A172 (cell line): ENCODE data around the gene VPS50. TPM values are rescaled to one million over a fixed set of nuclear protein-coding genes. Genes with fewer than 3 reads are reported as not detected.
A peak's percentile ranks its signal among the peaks of the same experiment; 100 is the strongest.

Experiments
- DNase-seq: peaks from one replicate; pipeline ENCODE4 v3.0.0-alpha.2; 2015; ENCODE audit warnings: low spot score
- total RNA-seq: library from RNA; depleted of rRNA; stranded (reverse); fragments of >200 nt; shearing (Covaris generic); gene quantifications from 2 replicates; pipeline ENCODE4 v1.2.3, GENCODE V29; 2014; rRNA removed

Gene VPS50
- total RNA-seq = 54.3 and 56.0 TPM in 2 replicates

DNA sequence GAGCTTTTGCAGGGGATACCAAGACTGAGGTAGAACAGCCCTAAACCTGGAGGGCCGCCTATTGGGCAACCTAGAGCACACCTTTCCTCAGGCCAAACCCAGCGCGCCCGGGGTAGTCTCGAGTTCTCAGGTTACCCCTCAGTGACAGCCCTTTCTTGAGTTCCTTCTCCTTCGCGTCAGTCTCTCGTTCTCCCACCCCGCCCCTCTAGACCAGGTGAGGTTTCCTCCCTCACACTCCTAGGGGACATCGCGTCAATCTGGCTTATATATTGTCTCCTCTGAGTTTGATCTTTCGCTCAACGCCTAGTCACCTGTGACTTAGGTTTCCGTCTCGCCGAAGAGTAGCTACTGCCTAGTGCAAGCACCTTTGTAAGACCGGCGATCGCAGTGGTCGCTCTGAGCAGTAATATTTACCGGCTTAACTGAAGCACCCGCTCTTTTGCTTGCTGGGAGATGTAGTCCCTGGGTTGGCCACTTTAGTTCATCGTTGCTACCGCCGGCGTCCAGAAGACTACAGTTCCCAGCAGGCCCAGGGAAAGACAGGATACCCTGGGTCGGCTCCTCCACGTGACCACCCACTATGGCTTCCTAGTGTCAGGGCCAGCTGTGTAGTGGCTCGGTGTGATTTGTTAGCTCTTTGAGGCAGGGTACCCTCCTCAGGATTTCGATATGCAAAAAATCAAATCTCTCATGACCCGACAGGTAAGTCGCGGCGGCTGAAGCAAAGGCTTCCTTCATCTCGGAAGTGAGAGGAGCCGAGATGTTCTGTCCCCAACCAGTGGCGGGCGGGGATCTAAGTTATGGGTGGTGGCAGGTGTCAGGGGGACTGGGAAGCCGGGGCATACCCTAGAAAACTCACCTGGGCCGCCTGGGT lies at the start of gene VPS50:
Gene VPS50, plus strand, starts transcription at position 568 of the 874 bp plus-strand sequence. Its CDS starts 102 bp downstream, at position 670.
- DNase-seq = peak; percentile 97

GRCh38 chr7:93185303-93186027 lies 46.7 kb upstream of the VPS50 start:
- DNase-seq = peak; percentile 8

- no peak for DNase-seq
Measured at GRCh38 chr7:93188870-93189634, 43.1 kb upstream of the VPS50 start.

- DNase-seq = peak; percentile 40
Measured at GRCh38 chr7:93194386-93194785, 37.8 kb upstream of the VPS50 start.

GRCh38 chr7:93196336-93196735 lies 35.8 kb upstream of the VPS50 start:
- DNase-seq = no peak

DNA sequence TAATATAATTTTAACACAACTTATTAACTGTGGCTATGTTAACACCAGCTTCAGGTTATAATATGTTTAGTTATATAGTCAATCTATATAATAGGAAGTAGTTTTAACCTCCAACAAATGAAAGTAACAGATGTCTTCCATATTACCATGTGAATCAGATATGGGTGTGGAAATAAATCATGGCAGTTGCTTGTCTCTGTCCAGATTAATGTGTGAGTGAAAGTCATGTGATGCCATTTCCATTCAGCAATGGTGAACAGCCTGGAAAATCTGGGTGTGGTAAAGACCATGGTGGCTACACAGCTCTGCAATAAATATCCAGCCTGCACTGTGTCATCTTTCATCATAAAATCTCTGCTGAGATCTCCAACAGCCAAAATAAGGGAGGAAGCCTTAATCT lies 33.7 kb upstream of the VPS50 start:
- peak; percentile 15 for DNase-seq

GRCh38 chr7:93202594-93203250 lies 29.4 kb upstream of the VPS50 start:
- DNase-seq = no peak

DNA sequence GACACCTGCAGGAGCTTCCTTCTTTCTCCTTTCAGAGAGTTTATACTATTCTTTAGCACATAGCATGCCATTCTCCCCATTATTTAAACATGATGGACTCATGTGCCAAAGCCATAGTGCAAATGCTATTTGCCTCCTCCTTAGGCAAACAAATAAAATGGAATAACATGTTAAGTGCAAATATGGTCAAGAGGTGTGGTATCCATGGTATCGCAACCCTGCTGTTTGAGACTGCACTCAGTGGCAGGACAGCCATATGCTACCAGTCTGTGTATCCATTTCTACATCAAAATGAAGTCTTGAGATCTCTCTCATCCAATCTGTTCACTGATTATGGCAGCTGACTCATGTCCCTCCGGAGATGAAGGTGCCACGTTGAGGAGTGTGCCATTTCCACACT lies 28.7 kb upstream of the VPS50 start:
- no peak for DNase-seq

DNA sequence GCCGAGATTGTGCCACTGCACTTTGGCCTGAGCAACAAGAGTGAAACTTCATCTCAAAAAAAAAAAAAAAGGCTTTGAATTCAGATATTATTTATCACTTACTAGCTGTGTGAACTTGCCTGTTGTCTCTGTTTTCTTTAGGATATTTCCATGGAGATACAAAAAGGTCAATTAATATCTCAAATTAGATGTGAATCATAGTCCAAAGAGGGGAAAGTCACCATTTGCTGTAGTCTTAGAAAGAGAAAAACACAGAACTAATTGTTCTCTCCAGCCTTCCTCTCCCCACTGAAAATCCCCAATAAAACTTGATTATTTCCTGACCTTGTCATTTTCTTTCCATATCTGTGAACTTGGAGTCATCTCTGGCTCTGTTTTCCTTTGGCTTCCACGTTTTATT lies 27.1 kb upstream of the VPS50 start:
- DNase-seq = no peak

DNA sequence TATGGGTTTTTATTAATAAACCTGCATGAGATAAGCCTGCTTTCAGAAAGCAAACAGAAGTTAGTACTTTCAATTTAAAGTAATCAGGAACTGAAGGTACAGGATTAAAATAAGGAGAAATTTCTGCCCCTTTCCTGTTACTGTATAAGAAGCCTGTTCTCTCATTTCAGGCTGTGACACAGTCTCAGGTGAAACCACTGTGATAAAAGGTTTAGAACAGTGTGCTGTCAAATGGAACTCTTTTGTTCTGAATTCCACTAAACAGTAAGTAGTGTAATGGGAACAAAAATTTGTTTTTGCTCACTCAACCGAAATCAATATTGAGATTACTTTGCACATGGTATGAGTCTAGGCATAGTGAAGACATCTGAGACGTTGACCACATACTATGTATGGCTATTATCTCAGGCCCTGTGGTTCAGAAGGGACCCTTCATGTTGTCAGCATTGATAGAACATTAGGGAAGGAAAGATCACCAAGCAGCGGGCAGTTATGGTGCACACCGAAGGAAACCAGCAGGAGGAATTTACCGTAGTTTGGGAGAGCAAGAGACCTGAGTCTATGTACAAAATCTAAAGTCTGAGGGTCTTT lies 20.8 kb upstream of the VPS50 start:
- DNase-seq = no peak

GRCh38 chr7:93212881-93213280 lies 19.3 kb upstream of the VPS50 start:
- no peak for DNase-seq

- DNase-seq = no peak
Measured at GRCh38 chr7:93218997-93219827, 13.0 kb upstream of the VPS50 start.

- DNase-seq = no peak
Measured at GRCh38 chr7:93219868-93220267, 12.3 kb upstream of the VPS50 start.

- no peak for DNase-seq
Measured at GRCh38 chr7:93226310-93226709, 5.9 kb upstream of the VPS50 start, which contains the start of gene HEPACAM2. Gene HEPACAM2 (minus strand): TSS chr7:93226469.

- peak; percentile 82 for DNase-seq
Measured at GRCh38 chr7:93228302-93228701, 3.9 kb upstream of the VPS50 start.

- no peak for DNase-seq
Measured at GRCh38 chr7:93231259-93231658, 907 bp upstream of the VPS50 start.

DNA sequence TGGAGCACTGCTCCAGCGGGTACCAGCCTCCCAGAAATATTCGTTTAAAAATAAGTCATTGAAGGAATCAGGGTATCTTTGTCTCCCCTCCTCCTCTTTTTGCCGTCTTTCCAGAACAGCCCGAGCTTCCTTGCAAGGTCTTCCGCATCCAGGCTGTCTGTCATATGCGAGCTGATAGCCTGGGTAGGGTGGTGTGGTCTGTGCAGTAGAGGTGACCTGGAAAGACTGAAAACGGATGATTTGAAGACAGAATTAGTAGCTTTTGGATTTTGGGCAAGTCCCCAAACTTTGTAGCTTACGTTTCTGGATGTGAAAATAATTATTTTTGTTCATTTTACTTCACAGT lies 480 bp downstream of the VPS50 start:
- DNase-seq = no peak

DNA sequence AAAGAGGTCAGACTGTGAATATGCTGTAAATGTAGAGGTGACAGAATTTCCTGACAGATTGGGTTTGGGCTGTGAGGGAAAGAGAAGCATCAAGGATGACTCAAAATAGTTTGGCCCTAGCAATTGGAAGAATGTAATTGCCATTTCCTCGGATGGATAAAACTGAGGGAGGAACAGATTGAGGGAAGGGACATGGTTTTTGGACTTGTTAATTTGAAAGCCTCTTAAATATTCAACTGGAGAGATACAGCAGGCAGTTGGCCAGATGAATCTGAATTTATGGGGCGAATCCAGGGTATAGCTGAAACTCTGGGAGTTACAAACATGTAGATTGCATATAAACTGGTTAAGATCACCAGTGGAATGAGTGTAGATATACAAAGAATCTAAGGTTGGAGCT lies 3.4 kb downstream of the VPS50 start:
- no peak for DNase-seq

DNA sequence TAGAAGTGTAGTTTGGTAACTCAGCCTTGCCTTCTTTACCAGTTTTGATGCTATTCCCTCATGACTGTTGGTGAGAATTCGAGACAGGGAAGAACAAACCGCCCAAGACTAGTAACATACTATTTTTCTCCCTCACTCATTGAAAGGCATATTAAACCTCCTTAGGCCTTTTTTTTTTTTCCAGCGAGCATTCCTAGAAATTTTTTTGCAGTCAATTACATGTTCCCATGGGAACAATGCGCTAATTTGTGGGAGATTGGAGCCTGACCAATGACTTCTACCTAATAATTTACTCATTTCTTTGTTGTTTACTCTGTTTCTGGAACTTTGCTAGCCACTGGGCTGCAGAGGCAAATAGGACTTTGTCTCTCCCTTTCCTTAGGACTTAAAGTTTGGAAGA lies 6.0 kb downstream of the VPS50 start:
- DNase-seq = no peak

- DNase-seq = no peak
Measured at GRCh38 chr7:93238748-93239147, 6.6 kb downstream of the VPS50 start.
